A673 (cell line): ENCODE measurements around the gene CDC42BPB. TPM values are rescaled to one million over a fixed set of nuclear protein-coding genes. Genes with fewer than 3 reads are reported as not detected.

Source experiments
- BruUV-seq: library from RNA; stranded (reverse); fragments of 400-500 nt; replicated peaks from 2 replicates; lab custom pipeline; 2021; lab: Mats Ljungman, UMichigan
- CTCF ChIA-PET: fragments of 300-600 bp; sonication (Branson Sonifier 250); formaldehyde crosslinking; loops from one replicate; lab custom pipeline; 2022; ENCODE audit warnings: antibody characterized with exemption; lab: Charles Lee
- POLR2A ChIA-PET: fragments of 300-600 bp; sonication (Branson Sonifier 250); formaldehyde crosslinking; loops from one replicate; lab custom pipeline; 2022; ENCODE audit warnings: antibody characterized with exemption; ENCODE audit not compliant: low non-redundant PET; lab: Charles Lee
- DNase-seq: peaks from one replicate; pipeline ENCODE4 v3.0.0-alpha.2; 2015; ENCODE audit warnings: low spot score
- H3K27ac ChIP-seq: fragments of 200-600 bp; sonication (generic); 2 replicates; pipeline ENCODE4 v1.5.1; 2016; ENCODE audit warnings: mixed run types, low read depth, mild to moderate bottlenecking, mixed read lengths, antibody characterized with exemption, low read length; ENCODE audit not compliant: poor library complexity, severe bottlenecking
- H3K27me3 ChIP-seq: fragments of 200-600 bp; sonication (generic); replicated peaks from 2 replicates; pipeline ENCODE4 v1.6.1; 2017; ENCODE audit warnings: mixed run types, low read depth, mild to moderate bottlenecking, mixed read lengths, antibody characterized with exemption, low read length; ENCODE audit not compliant: insufficient read depth, poor library complexity
- H3K36me3 ChIP-seq: fragments of 200-600 bp; sonication (generic); 2 replicates; pipeline ENCODE4 v1.6.1; 2016; ENCODE audit warnings: mixed run types, mild to moderate bottlenecking, mixed read lengths, antibody characterized with exemption, low read length; ENCODE audit not compliant: insufficient read depth, poor library complexity, severe bottlenecking
- H3K4me1 ChIP-seq: fragments of 200-600 bp; sonication (generic); 2 replicates; pipeline ENCODE4 v1.6.1; 2017; ENCODE audit warnings: mixed run types, mild to moderate bottlenecking, mixed read lengths, antibody characterized with exemption, low read length; ENCODE audit not compliant: insufficient read depth, poor library complexity, severe bottlenecking
- H3K4me3 ChIP-seq: fragments of 200-600 bp; sonication (generic); 2 replicates; pipeline ENCODE4 v1.5.1; 2016; ENCODE audit warnings: low read depth, mixed run types, mild to moderate bottlenecking, mixed read lengths, low read length; ENCODE audit not compliant: poor library complexity, severe bottlenecking
- H3K9me3 ChIP-seq: fragments of 200-600 bp; sonication (generic); 2 replicates; pipeline ENCODE4 v1.6.1; 2016; ENCODE audit warnings: mixed run types, low read depth, mild to moderate bottlenecking, mixed read lengths, antibody characterized with exemption, low read length; ENCODE audit not compliant: poor library complexity, severe bottlenecking
- CTCF ChIP-seq: fragments of 300-800, 200-600 bp; sonication (generic); conservative IDR thresholded peaks from 2 replicates; pipeline ENCODE4 v1.5.1; 2017; ENCODE audit warnings: low read depth, mild to moderate bottlenecking, antibody characterized with exemption, low read length, moderate library complexity, mixed read lengths
- EZH2 ChIP-seq: fragments of 200-600 bp; sonication (generic); IDR thresholded peaks from 2 replicates; pipeline ENCODE4 v1.6.1; 2017; ENCODE audit warnings: borderline replicate concordance, low read depth, mild to moderate bottlenecking, mixed read lengths, antibody characterized with exemption, low read length; ENCODE audit not compliant: poor library complexity, severe bottlenecking
- intact Hi-C: fragments of 100-400 bp; cut with micrococcal nuclease; formaldehyde crosslinking; loops from one replicate; pipeline ENCODE4 v1.10.0; 2022; ENCODE audit not compliant: unreplicated experiment
- total RNA-seq: library from RNA; stranded (reverse); gene quantifications from 2 replicates; pipeline ENCODE4 v1.2.3, GENCODE V29; 2021

The CDC42BPB gene
- total RNA-seq, 1 experiment from 2014 or later = 103 TPM

- ChIA-PET CTCF (no interaction called here), POLR2A (no interaction called here)
- TF ChIP-seq EZH2 (no peak), CTCF (no peak)
- Histone ChIP-seq H3K36me3 (peaks cover 37% of the 10 kb centered on the region), H3K9me3 (no peaks in the 10 kb centered on the region), H3K4me3 (no peak overlapping the region), H3K27me3 (no peaks in the 10 kb centered on the region), H3K27ac (no peak overlapping the region), H3K4me1 (no peaks in the 10 kb centered on the region)
- no TSS peak for BruUV-seq
- DNase-seq = no peak
- intact Hi-C loops = no loop called here
Observed at GRCh38 chr14:102940729-102941362, 116.5 kb downstream of the CDC42BPB start.

GRCh38 chr14:102939820-102940561 lies 117.4 kb downstream of the CDC42BPB start:
- ChIA-PET POLR2A (no interaction called here), CTCF (no interaction called here)
- no peak overlapping the region for H3K4me3 ChIP-seq
- no peaks in the 10 kb centered on the region for H3K9me3 ChIP-seq
- TF ChIP-seq CTCF = no peak
- TF ChIP-seq EZH2 = no peak
- H3K36me3 ChIP-seq = peaks cover 29% of the 10 kb centered on the region
- H3K27me3 ChIP-seq = no peaks in the 10 kb centered on the region
- no peak for DNase-seq
- intact Hi-C loops = no loop called here
- no peak overlapping the region for H3K27ac ChIP-seq
- no peaks in the 10 kb centered on the region for H3K4me1 ChIP-seq
- no TSS peak for BruUV-seq

- intact Hi-C loops = no loop called here
- peaks cover 27% of the 10 kb centered on the region for H3K36me3 ChIP-seq
- no peaks in the 10 kb centered on the region for H3K4me1 ChIP-seq
- no peaks in the 10 kb centered on the region for H3K9me3 ChIP-seq
- TF ChIP-seq EZH2 (no peak), CTCF (no peak)
- POLR2A ChIA-PET = no interaction called here
- DNase-seq = no peak
- no TSS peak for BruUV-seq
- H3K27ac ChIP-seq = no peak overlapping the region
- H3K4me3 ChIP-seq = no peak overlapping the region
- H3K27me3 ChIP-seq = no peaks in the 10 kb centered on the region
- CTCF ChIA-PET = no interaction called here
Observed at GRCh38 chr14:102939329-102939728, 118.0 kb downstream of the CDC42BPB start.
